GM18520 (cell line): Measurements from ENCODE around the gene TLCD5.

Experiments used
- ATAC-seq: cut with Tn5 transposase; IDR thresholded peaks from one replicate; pipeline ENCODE4 v1.9.1; 2021; ENCODE audit not compliant: unreplicated experiment

Gene TLCD5

DNA sequence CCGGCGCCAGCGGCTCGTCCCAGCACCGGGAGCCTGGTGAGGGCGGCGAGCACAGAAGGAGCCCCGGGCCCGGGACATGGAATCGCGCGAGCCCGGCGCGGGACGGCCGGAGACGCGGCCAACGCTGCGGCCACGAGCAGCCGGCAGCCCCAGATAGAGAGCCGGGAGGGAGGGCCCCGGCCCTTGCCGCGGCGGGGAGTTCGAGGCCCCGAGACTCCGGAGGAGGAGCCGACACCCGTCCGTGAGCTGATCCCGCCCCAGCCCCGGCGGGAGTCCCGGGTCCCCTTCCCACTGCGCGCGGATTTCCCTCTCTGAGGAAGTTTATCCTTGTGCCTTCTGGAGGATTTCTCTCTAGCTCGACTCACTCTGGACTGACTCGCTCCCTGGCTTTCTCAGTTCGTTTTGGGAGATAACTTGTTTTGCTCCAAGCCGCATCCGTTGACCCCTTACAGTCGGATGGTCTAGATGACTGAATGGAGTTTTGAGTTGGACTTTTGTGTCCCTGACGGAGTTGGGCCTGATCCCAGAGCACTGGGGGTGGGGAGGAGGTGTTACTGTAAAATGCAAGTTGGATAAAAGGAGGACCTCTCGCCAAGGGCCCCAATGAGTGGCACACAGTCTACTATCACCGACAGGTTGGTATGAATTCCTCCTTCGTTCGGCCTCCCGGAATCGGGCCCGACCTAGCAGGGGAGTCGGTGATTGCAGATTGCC lies 11.7 kb downstream of the TLCD5 start:
- ATAC-seq = peak; percentile 12

GRCh38 chr11:120337355-120338106 lies 12.4 kb downstream of the TLCD5 start:
- no peak for ATAC-seq

- ATAC-seq = no peak
Observed at GRCh38 chr11:120338107-120338933, 13.2 kb downstream of the TLCD5 start.

GRCh38 chr11:120339394-120339890 lies 14.3 kb downstream of the TLCD5 start:
- ATAC-seq = no peak

DNA sequence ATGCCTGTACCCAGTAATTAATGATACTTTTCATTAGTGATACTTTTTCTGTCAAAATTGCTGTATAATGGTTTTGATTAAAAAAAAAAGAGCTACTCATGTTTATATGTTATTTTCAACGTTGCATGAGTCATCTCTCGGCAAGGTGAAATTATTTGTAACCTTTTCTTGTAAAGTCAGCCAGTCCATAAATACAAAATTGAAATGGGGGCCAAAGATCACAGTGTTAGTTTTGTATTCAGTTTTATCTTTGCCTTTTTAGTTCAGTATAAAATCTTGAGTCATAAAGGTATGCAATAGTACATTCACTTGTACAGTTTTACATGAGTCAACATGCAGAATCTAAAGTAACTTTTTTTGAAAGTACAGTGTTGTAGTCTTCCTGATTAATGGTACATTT lies 15.4 kb downstream of the TLCD5 start:
- ATAC-seq = no peak

- ATAC-seq = no peak
Observed at GRCh38 chr11:120342226-120342625, 17.1 kb downstream of the TLCD5 start.

GRCh38 chr11:120342678-120343077 lies 17.6 kb downstream of the TLCD5 start:
- ATAC-seq = no peak

DNA sequence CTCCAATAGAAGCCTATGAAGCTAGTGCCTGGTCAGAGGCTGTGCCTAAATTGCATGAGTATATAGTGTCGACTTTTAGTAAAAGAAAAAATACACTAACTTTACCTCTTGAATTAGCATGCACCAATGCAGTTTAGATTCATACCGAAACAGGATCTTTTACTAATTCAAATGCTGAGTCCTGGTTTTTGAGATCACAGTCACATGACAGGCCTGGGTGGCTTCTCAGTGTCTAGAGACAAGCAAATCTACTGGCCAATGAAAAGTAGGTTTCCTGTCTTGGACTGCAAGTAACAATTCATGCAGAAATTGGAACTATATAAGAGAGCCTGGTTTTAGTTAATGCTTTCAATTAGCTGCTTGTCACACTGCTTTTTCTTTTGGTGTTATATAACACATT lies 18.3 kb downstream of the TLCD5 start:
- ATAC-seq = no peak

DNA sequence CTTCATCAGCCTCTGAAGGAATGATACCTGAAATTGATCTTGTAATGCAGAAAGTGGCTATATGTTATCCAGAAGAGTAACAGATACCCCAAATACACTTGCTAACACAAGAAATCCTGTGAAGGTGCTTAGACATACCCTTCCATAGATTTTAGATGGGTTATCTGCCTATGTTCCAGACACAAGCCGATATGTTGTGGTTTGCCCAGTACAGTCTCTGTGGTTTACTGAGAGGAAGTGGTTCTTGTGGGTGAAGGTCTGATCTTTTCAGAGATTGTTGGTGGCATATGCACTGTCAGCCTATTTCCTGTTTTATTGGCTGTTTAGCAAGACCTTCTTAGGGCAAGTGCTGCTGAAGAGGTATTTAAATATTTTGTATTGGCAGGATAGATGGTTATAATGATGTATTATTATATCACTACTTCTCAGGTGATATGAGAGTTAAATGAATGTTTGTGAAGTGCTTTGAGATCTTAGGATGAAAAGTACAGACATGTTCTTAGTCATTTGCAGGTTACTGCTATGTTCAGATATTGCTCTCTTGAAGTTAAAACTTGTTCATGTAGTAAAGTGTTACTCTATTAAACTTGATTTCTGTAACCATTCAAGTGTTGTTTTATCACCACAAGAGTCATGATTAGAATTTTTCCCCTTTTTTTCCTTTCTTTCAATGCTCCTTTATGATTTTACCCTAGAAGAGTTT lies 19.4 kb downstream of the TLCD5 start:
- peak; percentile 66 for ATAC-seq

GRCh38 chr11:120346233-120346632 lies 21.1 kb downstream of the TLCD5 start:
- ATAC-seq = no peak

DNA sequence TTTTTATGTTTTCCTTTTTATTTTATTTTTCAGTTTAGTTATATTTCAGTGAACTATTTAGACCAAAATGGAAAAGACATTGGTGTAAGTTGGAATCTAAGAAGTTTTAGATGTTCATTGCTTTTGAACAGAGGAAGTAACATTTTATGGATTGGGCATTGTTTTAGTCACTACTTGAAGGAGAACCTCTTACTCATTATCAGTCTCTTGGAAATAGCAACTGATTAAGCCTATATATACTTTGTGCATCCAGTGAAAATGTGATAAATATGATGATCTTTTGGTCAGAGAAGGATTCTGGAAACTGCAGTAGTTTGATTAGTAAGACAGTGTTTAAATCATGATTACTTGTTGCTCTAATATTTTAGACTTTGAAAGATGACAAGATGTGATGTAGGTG lies 25.5 kb downstream of the TLCD5 start:
- no peak for ATAC-seq

DNA sequence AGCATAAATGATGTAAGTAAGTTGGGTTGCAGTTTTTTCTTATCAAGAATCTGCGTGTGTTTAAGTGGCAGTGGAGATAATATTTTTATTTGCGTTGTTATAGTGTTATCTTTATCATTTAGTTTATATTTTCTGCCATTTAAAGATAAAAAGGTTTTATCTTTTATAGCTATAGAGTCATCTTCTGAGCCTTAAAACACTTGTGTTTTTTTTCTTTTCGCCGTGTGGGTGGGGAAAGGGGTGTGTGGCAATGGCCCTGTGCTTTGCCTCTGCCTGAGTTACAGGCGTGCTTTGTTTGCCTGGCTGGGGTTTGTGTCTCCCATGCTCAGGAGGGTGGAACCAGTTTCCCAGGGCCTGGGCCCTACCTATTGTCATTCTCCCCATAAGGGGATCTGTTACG lies 27.3 kb downstream of the TLCD5 start:
- no peak for ATAC-seq

DNA sequence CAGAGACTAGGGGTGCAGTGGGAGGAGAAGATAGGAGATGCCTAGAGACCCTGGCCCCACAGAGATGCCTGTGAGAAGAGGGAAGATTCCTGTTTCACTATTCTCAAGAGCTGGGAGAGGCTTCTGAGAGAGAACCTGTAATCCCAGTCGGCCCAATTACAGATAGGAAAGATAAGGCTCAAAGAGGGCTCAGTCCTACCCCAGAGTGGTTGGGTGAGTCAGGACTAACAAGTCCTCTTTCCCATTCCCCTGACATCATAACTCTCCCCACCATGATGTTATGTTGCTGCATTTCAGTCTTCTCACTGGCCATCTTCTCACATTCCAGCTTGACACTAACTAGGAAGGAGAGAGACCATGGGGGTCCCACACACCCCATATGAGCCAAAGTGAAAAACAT lies 29.0 kb downstream of the TLCD5 start:
- no peak for ATAC-seq

DNA sequence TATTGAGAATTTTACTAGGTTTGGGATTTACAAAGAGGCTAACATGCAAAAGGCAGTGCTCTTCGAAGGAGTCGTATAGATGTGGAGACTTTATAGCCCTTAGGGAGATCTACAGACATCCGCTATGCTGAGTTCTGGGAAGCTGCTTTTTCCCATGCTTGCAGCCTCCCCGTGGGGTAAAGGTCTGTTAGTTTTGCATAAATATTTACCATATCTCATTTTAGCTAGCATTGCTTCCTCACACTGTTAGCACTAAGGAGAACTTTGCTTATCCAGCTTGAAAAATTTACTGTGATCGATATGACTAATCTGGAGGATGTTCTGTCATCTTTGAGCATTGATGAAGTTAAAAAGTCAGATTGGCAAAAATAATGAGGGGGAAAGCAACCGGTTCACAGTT lies 29.7 kb downstream of the TLCD5 start:
- ATAC-seq = no peak

- no peak for ATAC-seq
Observed at GRCh38 chr11:120357620-120358019, 32.5 kb downstream of the TLCD5 start.

DNA sequence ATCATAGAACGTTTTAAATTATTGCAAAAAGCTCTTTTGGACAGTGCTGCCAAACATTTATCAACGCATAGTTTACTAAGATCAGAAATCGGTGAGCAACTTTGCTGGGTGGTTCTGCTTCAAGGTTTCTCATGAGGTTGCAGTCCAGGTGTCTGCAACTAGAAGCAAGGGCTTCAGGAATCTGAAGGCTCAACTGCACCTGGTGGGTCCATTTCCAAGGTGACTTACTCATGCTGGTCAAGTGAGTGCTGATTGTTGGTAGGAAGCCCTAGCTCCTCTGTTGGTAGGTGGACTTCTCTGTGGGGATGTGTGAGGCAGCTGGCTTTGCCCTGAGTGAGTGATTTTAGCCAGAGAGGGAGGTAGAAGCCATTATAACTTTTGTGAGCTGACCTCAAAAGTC lies 33.6 kb downstream of the TLCD5 start:
- no peak for ATAC-seq

GRCh38 chr11:120363436-120363835 lies 38.3 kb downstream of the TLCD5 start:
- no peak for ATAC-seq

- no peak for ATAC-seq
Observed at GRCh38 chr11:120365512-120365911, 40.4 kb downstream of the TLCD5 start.

DNA sequence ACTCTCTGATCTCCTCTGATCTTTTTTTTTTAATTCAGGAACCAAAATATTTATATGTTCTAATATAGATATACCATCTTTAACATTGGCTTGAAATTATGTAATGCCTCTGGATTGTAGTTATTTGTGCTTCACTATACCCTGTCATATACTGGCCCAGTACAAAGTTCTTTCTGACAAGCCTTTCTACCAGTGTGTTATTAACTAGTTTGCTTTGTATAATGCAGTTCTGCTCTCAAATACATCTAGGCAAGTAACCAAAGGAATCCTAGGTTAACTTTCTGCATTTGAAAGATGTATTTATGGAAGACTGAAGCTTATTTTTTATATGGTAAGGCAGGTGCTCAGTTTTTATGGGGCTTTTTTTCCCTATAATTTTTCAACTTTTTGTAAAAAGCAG lies 47.2 kb downstream of the TLCD5 start:
- ATAC-seq = no peak

DNA sequence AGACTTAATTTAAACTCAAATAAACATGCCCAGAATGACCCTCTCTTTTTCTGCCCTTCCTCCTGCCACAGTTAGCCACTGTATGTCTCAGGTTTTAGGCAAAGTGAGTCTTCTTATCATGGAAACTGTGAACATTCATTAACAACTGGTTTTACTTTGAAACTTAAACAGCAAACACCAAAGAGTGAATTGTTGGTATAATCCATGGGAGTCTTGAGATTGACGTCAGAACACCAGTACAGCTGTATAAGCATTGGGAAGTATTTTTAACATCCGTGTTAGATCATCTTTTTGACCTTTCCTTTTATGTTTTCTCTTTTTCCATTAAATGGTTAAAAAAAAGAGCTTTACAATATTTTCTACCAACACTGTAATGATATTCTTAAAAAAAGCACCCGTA lies 50.0 kb downstream of the TLCD5 start:
- no peak for ATAC-seq
